Measurements from ENCODE around the gene MAPK9.

DNA sequence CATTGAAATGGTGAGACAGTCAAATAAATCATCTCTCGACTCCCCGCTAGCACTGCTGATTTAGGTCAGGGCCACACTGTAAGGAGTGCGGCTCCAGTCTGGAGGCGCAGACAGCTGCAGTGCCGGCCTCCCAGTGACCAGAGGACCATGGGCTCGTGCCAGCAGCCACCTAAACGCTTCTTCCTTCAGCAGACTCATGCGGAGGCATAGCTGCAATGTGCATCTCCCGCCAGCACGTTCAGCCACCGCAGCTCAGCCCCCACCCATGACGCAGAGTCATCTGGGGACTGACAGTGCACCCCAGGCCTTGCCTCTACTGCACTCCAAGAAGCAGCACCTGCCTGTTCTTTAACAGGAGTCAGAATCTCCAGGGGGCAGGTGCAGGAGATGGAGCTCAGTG is 13.6 kb upstream of the MAPK9 start:
- no peak for TF ChIP-seq TAF1 (IDR thresholded peaks at IDR 0.05; ENCODE audit: low read depth, low read length)
- TF ChIP-seq POLR2AphosphoS5 (IDR thresholded peaks at IDR 0.05; ENCODE audit: low read depth, low read length): no peak
- no peak for TF ChIP-seq POLR2A (IDR thresholded peaks at IDR 0.05; ENCODE audit: low read depth, low read length)
- TF ChIP-seq PAX5 (IDR thresholded peaks at IDR 0.05; ENCODE audit: insufficient read depth, low read length, severe bottlenecking): no peak

All from GM12891 (cell line).